Measurements from ENCODE around the gene RCAN1. TPM values are rescaled to one million over a fixed set of nuclear protein-coding genes. Genes with fewer than 3 reads are reported as not detected.

RCAN1 gene
- total and polyA plus RNA-seq, 2 of the 8 experiments (the other 6 are each of a cell fraction or from before 2014, with no cell fraction given) = 1.7 to 6.4 TPM

DNA sequence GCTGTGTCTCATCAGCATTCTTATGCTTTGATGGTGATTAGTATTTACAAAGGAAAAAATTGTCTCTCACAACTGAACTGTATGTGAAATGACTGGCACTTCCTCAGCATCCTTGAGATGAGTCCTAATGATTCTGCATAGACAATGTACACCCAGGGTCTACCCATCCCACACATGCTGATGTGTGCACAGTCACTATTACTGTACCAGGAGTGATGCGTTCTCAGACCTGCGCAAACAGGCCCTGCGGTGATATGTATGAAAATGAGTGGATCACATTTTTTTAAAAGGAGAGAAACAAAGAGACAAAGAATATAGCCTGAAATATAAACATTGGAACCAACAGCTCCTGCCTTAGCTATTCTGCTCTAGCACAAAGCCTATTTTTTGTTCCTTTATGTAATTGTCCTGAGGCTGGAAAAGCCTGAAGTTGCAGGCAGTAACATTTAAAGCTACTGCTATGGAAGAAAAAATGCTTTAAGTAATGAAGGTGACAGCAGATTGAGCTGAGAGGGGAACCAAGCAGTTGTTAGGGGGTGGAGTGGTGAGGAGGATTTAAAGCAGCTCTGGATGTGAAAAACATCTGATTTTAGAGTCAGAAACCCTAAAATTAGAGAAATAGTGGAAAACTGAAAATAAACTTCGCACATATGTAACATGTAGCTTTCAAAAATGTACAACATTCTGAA lies 5.5 kb downstream of the RCAN1 start:
- peaks cover 0 to 3% of the 10 kb centered on the region in 2 experiments; a peak in 1 of 4 replicates for H3K9me3 ChIP-seq (ENCODE audit: insufficient read depth in 2 of 2, low read depth in 1 of 2, low read length in 1 of 2)
- CTCF ChIA-PET (ENCODE audit: partially characterized antibody) = interaction anchor here (1.9 to 4.7 kb wide), 2 partner anchors 22 to 26 kb away, joined by 4 to 23 read pairs; no protein-coding TSS in a partner anchor

More for the DNA sequence above, 5.5 kb downstream of the RCAN1 start:
- Histone ChIP-seq H3K18ac (ENCODE audit: extremely low read depth, low read length) (no peak overlapping the region), H3K9ac (replicated peaks in 1 of 4; ENCODE audit: extremely low read depth in 1 of 4, low read depth in 3 of 4, low read length in 3 of 4) (no peak overlapping the region), H2BK120ac (replicated peaks; ENCODE audit: low read depth, low read length) (no peak overlapping the region), H3K79me1 (ENCODE audit: low read depth, low read length) (no peaks in the 10 kb centered on the region), H4K20me1 (replicated peaks in 1 of 2; ENCODE audit: control insufficient read depth in 1 of 2, insufficient read depth in 2 of 2, low read length in 2 of 2) (peaks cover 0 to 1% of the 10 kb centered on the region in 2 experiments), H3K4me1 (replicated peaks in 1 of 4; ENCODE audit: control insufficient read depth in 3 of 4, insufficient read depth in 4 of 4, low read length in 3 of 4) (peaks cover 0 to 6% (median 2%) of the 10 kb centered on the region in 4 experiments; a peak in 3 of 7 replicates), H3K14ac (ENCODE audit: insufficient read length) (no peak overlapping the region), H3K4me3 (ENCODE audit: extremely low read depth in 1 of 4, insufficient read depth in 2 of 4, low read depth in 3 of 4, low read length in 4 of 4) (no peak overlapping the region), H4K91ac (replicated peaks; ENCODE audit: insufficient read length, low read length) (no peak overlapping the region), H3K4ac (replicated peaks; ENCODE audit: insufficient read length, low read depth, low read length) (no peak overlapping the region), H4K8ac (ENCODE audit: extremely low read depth, insufficient read depth, low read length) (no peak overlapping the region), H4K5ac (ENCODE audit: insufficient read length, low read depth, low read length) (no peak overlapping the region), H3K36me3 (ENCODE audit: control insufficient read depth in 2 of 4, insufficient read depth in 4 of 4, low read length in 3 of 4) (no peaks in the 10 kb centered on the region), H3K27me3 (replicated peaks in 1 of 4; ENCODE audit: control insufficient read depth in 3 of 4, extremely low read depth in 1 of 4, insufficient read depth in 3 of 4, low read length in 3 of 4) (peaks cover 4 to 21% (median 15%) of the 10 kb centered on the region in 4 experiments), H2BK15ac (ENCODE audit: low read length) (no peak overlapping the region), H2AFZ (ENCODE audit: low read length) (no peak overlapping the region), H2AK5ac (ENCODE audit: low read depth, low read length) (no peak overlapping the region), H2BK5ac (ENCODE audit: low read depth, low read length) (no peak overlapping the region), H3K79me2 (ENCODE audit: control insufficient read depth in 1 of 2, insufficient read depth in 2 of 2, low read length in 2 of 2) (no peaks in the 10 kb centered on the region), H2BK20ac (ENCODE audit: low read length) (no peak overlapping the region), H3K23me2 (ENCODE audit: low read depth, low read length) (peaks cover 5% of the 10 kb centered on the region; the same call in 1 of the 2 replicates), H2BK12ac (ENCODE audit: low read depth, low read length) (no peak overlapping the region), H3K56ac (replicated peaks; ENCODE audit: insufficient read length, low read depth, low read length) (no peak overlapping the region), H3K4me2 (ENCODE audit: insufficient read depth in 1 of 2, low read depth in 2 of 2, low read length in 2 of 2) (no peak overlapping the region), H3K23ac (ENCODE audit: insufficient read length) (no peak overlapping the region), H3K27ac (ENCODE audit: low read depth, low read length) (no peak overlapping the region)
- 75% methylated on average over 4 of the region's 4 CpGs; no CpG with 5 or more reads in 1 of the 2 experiments for whole genome bisulfite sequencing, 2 experiments (ENCODE audit: extremely low coverage in 1 of 2, insufficient coverage in 1 of 2, insufficient read length in 1 of 2, insufficient replicate concordance in 2 of 2, low coverage in 1 of 2, low lambda C conversion rate in 2 of 2, missing lambda C conversion rate in 1 of 2)
- POLR2A ChIA-PET (ENCODE audit: partially characterized antibody) = no interaction called here
- DNase-seq (ENCODE audit: low read depth in 1 of 2, low spot score in 2 of 2) (no peak), FAIRE-seq (no peak)
